IMR-90 (cell line): ENCODE data around the gene UBL3. TPM values are rescaled to one million over a fixed set of nuclear protein-coding genes. Genes with fewer than 3 reads are reported as not detected.
A peak's percentile ranks its signal among the peaks of the same experiment; 100 is the strongest.

Experiments
- ATAC-seq: fragments of 200-7000 bp; cut with Tn5 transposase; 2 replicates; pipeline ENCODE4 v1.9.1; 2020; ENCODE audit warnings: low read depth, mild to moderate bottlenecking, moderate library complexity
- BruUV-seq: library from RNA; stranded (reverse); fragments of 400-500 nt; replicated peaks from 2 replicates; lab custom pipeline; 2021; lab: Mats Ljungman, UMichigan
- CTCF ChIA-PET: fragments of 300-600 bp; formaldehyde crosslinking; extraction: SDS; loops from one replicate; lab custom pipeline; 2021; ENCODE audit warnings: antibody characterized with exemption; lab: Yijun Ruan, JAX
- POLR2A ChIA-PET: fragments of 300-600 bp; sonication (Branson Sonifier 250); formaldehyde crosslinking; loops from one replicate; lab custom pipeline; 2022; ENCODE audit warnings: antibody characterized with exemption; ENCODE audit not compliant: unreplicated experiment; lab: Charles Lee
- DNase-seq: peaks from one replicate; pipeline ENCODE4 v3.0.0; 2013
- H2AFZ ChIP-seq: replicated peaks from 2 replicates; pipeline ENCODE3; 2013; ENCODE audit warnings: low read length, mild to moderate bottlenecking; ENCODE audit not compliant: poor library complexity
- H2AK5ac ChIP-seq: 2 replicates; pipeline ENCODE4 v1.6.1; 2013; ENCODE audit warnings: low read depth, low read length, inconsistent platforms
- H2AK9ac ChIP-seq: replicated peaks from 2 replicates; pipeline ENCODE3; 2013; ENCODE audit warnings: mild to moderate bottlenecking, low read depth, low read length, moderate library complexity; ENCODE audit not compliant: poor library complexity
- H2BK120ac ChIP-seq: 2 replicates; pipeline ENCODE4 v1.6.1; 2013; ENCODE audit warnings: low read depth, low read length, inconsistent platforms
- H2BK15ac ChIP-seq: 3 replicates; pipeline ENCODE4 v1.6.1; 2013; ENCODE audit warnings: low read depth, low read length, inconsistent platforms
- H2BK20ac ChIP-seq: 2 replicates; pipeline ENCODE4 v1.6.1; 2013; ENCODE audit warnings: low read depth, mild to moderate bottlenecking, inconsistent platforms, low read length, moderate library complexity
- H2BK5ac ChIP-seq: 2 replicates; pipeline ENCODE4 v1.6.1; 2013; ENCODE audit warnings: mild to moderate bottlenecking, low read depth, low read length, inconsistent platforms; ENCODE audit not compliant: poor library complexity, severe bottlenecking
- H3K14ac ChIP-seq: replicated peaks from 2 replicates; pipeline ENCODE4 v1.6.1; 2013; ENCODE audit warnings: low read depth, low read length, inconsistent platforms
- H3K18ac ChIP-seq: 2 replicates; pipeline ENCODE4 v1.6.1; 2013; ENCODE audit warnings: low read depth, low read length, control low read depth
- H3K23ac ChIP-seq: 2 replicates; pipeline ENCODE4 v1.6.1; 2013; ENCODE audit warnings: low read depth, low read length, inconsistent platforms
- H3K27ac ChIP-seq: 2 replicates; pipeline ENCODE4 v1.5.1; 2013; ENCODE audit warnings: mild to moderate bottlenecking, control low read depth, low read length; ENCODE audit not compliant: insufficient read depth
- H3K27me3 ChIP-seq: 2 replicates; pipeline ENCODE4 v1.6.1; 2013; ENCODE audit warnings: low read length; ENCODE audit not compliant: control insufficient read depth, insufficient read depth
- H3K36me3 ChIP-seq: 2 replicates; pipeline ENCODE4 v1.6.1; 2013; ENCODE audit warnings: low read length, mixed read lengths; ENCODE audit not compliant: control insufficient read depth, insufficient read depth
- H3K4ac ChIP-seq: 2 replicates; pipeline ENCODE4 v1.6.1; 2013; ENCODE audit warnings: low read depth, low read length, inconsistent platforms
- H3K4me1 ChIP-seq: 2 replicates; pipeline ENCODE4 v1.6.1; 2013; ENCODE audit warnings: low read length, mixed read lengths; ENCODE audit not compliant: control insufficient read depth, insufficient read depth
- H3K4me2 ChIP-seq: 2 replicates; pipeline ENCODE4 v1.6.1; 2013; ENCODE audit warnings: low read depth, mild to moderate bottlenecking, control low read depth, low read length, moderate library complexity
- H3K4me3 ChIP-seq: 2 replicates; pipeline ENCODE4 v1.5.1; 2013; ENCODE audit warnings: low read depth, mild to moderate bottlenecking, control low read depth, low read length, moderate library complexity; ENCODE audit not compliant: insufficient read depth
- H3K56ac ChIP-seq: 2 replicates; pipeline ENCODE4 v1.6.1; 2013; ENCODE audit warnings: low read length, inconsistent platforms; ENCODE audit not compliant: insufficient read depth; ENCODE audit errors: extremely low read depth
- H3K79me1 ChIP-seq, 2 experiments: 2 replicates each; pipeline ENCODE4 v1.6.1; 2013; ENCODE audit warnings: low read length in 2 of 2, inconsistent platforms in 1 of 2, low read depth in 1 of 2
- H3K9ac ChIP-seq: 2 replicates; pipeline ENCODE4 v1.6.1; 2013; ENCODE audit warnings: low read depth, low read length, control low read depth
- H3K9me1 ChIP-seq: 2 replicates; pipeline ENCODE4 v1.6.1; 2013; ENCODE audit warnings: low read length, inconsistent platforms; ENCODE audit not compliant: insufficient read depth
- H3K9me3 ChIP-seq: 2 replicates; pipeline ENCODE4 v1.6.1; 2013; ENCODE audit warnings: low read length; ENCODE audit not compliant: control insufficient read depth, insufficient read depth
- H4K20me1 ChIP-seq: 2 replicates; pipeline ENCODE4 v1.6.1; 2013; ENCODE audit warnings: low read length, inconsistent platforms; ENCODE audit not compliant: insufficient read depth
- H4K5ac ChIP-seq: 2 replicates; pipeline ENCODE4 v1.6.1; 2013; ENCODE audit warnings: mild to moderate bottlenecking, low read depth, low read length, control low read depth
- H4K8ac ChIP-seq, 2 experiments: 2 replicates each; pipeline ENCODE4 v1.6.1; 2013; ENCODE audit warnings: low read depth in 2 of 2, low read length in 2 of 2, control low read depth in 1 of 2, inconsistent platforms in 1 of 2
- H4K91ac ChIP-seq: 2 replicates; pipeline ENCODE4 v1.6.1; 2013; ENCODE audit warnings: low read depth, low read length, inconsistent platforms; ENCODE audit not compliant: insufficient read depth
- BHLHE40 ChIP-seq: fragments of 150-350 bp; IDR thresholded peaks from 2 replicates; pipeline ENCODE4 v1.6.1; 2016; ENCODE audit warnings: mild to moderate bottlenecking, low read depth, low read length
- CEBPB ChIP-seq: IDR thresholded peaks from 2 replicates; pipeline ENCODE4 v1.6.1; 2012; ENCODE audit warnings: low read depth, low read length, improper control_type of control experiment
- CHD1 ChIP-seq: IDR thresholded peaks from 2 replicates; pipeline ENCODE4 v1.6.1; 2012; ENCODE audit warnings: low read depth, low read length, improper control_type of control experiment
- CTCF ChIP-seq: conservative IDR thresholded peaks from 2 replicates; pipeline ENCODE4 v1.5.1; 2012; ENCODE audit warnings: mild to moderate bottlenecking, low read depth, low read length, improper control_type of control experiment
- FOS ChIP-seq: fragments of 150-350 bp; IDR thresholded peaks from 2 replicates; pipeline ENCODE4 v1.6.1; 2016; ENCODE audit warnings: low read depth, low read length
- MAFK ChIP-seq: IDR thresholded peaks from 2 replicates; pipeline ENCODE4 v1.6.1; 2012; ENCODE audit warnings: low read depth, low read length, improper control_type of control experiment
- MAZ ChIP-seq: IDR thresholded peaks from 2 replicates; pipeline ENCODE4 v1.6.1; 2012; ENCODE audit warnings: low read depth, mild to moderate bottlenecking, low read length, improper control_type of control experiment, moderate library complexity, borderline replicate concordance
- NFE2L2 ChIP-seq: fragments of 150-350 bp; IDR thresholded peaks from 2 replicates; pipeline ENCODE4 v1.6.1; 2016; ENCODE audit warnings: low read depth, mild to moderate bottlenecking, low read length
- POLR2A ChIP-seq: IDR thresholded peaks from 2 replicates; pipeline ENCODE4 v1.6.1; 2012; ENCODE audit warnings: mild to moderate bottlenecking, low read depth, low read length
- RAD21 ChIP-seq: IDR thresholded peaks from 2 replicates; pipeline ENCODE4 v1.6.1; 2012; ENCODE audit warnings: low read length, improper control_type of control experiment
- RCOR1 ChIP-seq: IDR thresholded peaks from 2 replicates; pipeline ENCODE4 v1.6.1; 2012; ENCODE audit warnings: mild to moderate bottlenecking, low read length, improper control_type of control experiment; ENCODE audit not compliant: insufficient replicate concordance
- RFX5 ChIP-seq: IDR thresholded peaks from 2 replicates; pipeline ENCODE4 v1.8.0; 2012; ENCODE audit warnings: low read depth, mild to moderate bottlenecking, low read length, moderate library complexity
- SMC3 ChIP-seq: fragments of 150-350 bp; IDR thresholded peaks from 2 replicates; pipeline ENCODE4 v1.6.1; 2016; ENCODE audit warnings: low read depth, mild to moderate bottlenecking, antibody characterized with exemption, low read length, moderate library complexity
- WGBS, 2 experiments: methylation state at CpG; one replicate each; pipeline versions ENCODE4 v1.1.5 to v1.1.7; 2013; ENCODE audit warnings: missing lambda C conversion rate in 2 of 2; ENCODE audit not compliant: insufficient read length in 1 of 2; ENCODE audit errors: extremely low coverage in 2 of 2; 5-methylcytosine and 5-hydroxymethylcytosine counted together
- dilution Hi-C: fragments of 300-500 bp; cut with HindIII; formaldehyde crosslinking; loops from one replicate; pipeline ENCODE4 v1.14.3; 2018; ENCODE audit warnings: low sequenced_read_pairs; ENCODE audit not compliant: unreplicated experiment
- in situ Hi-C: fragments of 300-500 bp; cut with MboI; formaldehyde crosslinking; loops from 3 replicates; pipeline ENCODE4 v1.14.3; 2019; ENCODE audit warnings: low sequenced_read_pairs, inconsistent platforms, mixed read lengths
- intact Hi-C: fragments of 100-400 bp; cut with micrococcal nuclease; formaldehyde crosslinking; loops from 2 replicates; pipeline ENCODE4 v1.10.0; 2022
- polyA plus RNA-seq, 3 experiments: library from polyadenylated mRNA; depleted of rRNA; stranded (reverse); fragments of >200 nt; gene quantifications; 2 replicates each; pipeline ENCODE4 v1.2.3, GENCODE V29; 2012; ENCODE audit warnings: low replicate concordance in 1 of 3
- total RNA-seq: library from RNA; depleted of rRNA; stranded (reverse); fragments of >200 nt; gene quantifications from 2 replicates; pipeline ENCODE4 v1.2.3, GENCODE V29; 2012

Gene UBL3
- total and polyA plus RNA-seq, 2 of the 4 experiments (the other 2 are of a cell fraction): 16.0 to 19.9 TPM

- Histone ChIP-seq H3K9me1 (peaks cover 4% of the 10 kb centered on the region; the same call in 1 of the 2 replicates), H3K4me2 (no peak overlapping the region), H3K4ac (0 out of 2 replicates have a peak overlapping the region, but pooled peaks have one; percentile 44), H2BK5ac (no peak overlapping the region), H3K27me3 (no peaks in the 10 kb centered on the region), H4K8ac (peak overlapping the region in 1 of 2 experiments; percentile 22; a peak in 2 of 4 replicates), H2BK20ac (0 out of 2 replicates have a peak overlapping the region, but pooled peaks have one; percentile 21), H3K79me1 (no peaks in the 10 kb centered on the region), H2BK120ac (no peak overlapping the region), H4K91ac (peak overlapping the region; percentile 23), H4K5ac (no peak overlapping the region), H3K18ac (no peak overlapping the region; the same call in 1 of the 2 replicates), H3K23ac (peak overlapping the region; percentile 84; the same call in 1 of the 2 replicates), H2AFZ (peak overlapping the region; percentile 57), H3K56ac (no peak overlapping the region; the same call in 1 of the 2 replicates), H3K4me3 (no peak overlapping the region), H4K20me1 (no peaks in the 10 kb centered on the region), H3K27ac (no peak overlapping the region), H2AK9ac (no peak overlapping the region), H3K36me3 (no peaks in the 10 kb centered on the region), H3K9me3 (no peaks in the 10 kb centered on the region), H2AK5ac (no peak overlapping the region), H3K4me1 (peaks cover 4% of the 10 kb centered on the region; the same call in 1 of the 2 replicates), H3K14ac (peak overlapping the region; percentile 77), H2BK15ac (peak overlapping the region; percentile 78; the same call in 1 of the 3 replicates), H3K9ac (no peak overlapping the region)
- in situ Hi-C loops: no loop called here
- no peak for TF ChIP-seq CTCF
- TF ChIP-seq RFX5: no peak
- TF ChIP-seq RCOR1: no peak
- no peak for TF ChIP-seq MAFK
- TF ChIP-seq FOS: no peak
- TF ChIP-seq BHLHE40: no peak
- TF ChIP-seq RAD21: no peak
- TF ChIP-seq MAZ: no peak
- TF ChIP-seq SMC3: no peak
- no peak for TF ChIP-seq POLR2A
- TF ChIP-seq NFE2L2: no peak
- no peak for TF ChIP-seq CEBPB
- TF ChIP-seq CHD1: no peak
- POLR2A ChIA-PET: no interaction called here
- BruUV-seq: no TSS peak
- CTCF ChIA-PET: no interaction called here
- DNase-seq (no peak), ATAC-seq (no peak)
- 43% methylated on average over 2 of the region's 4 CpGs; no CpG with 5 or more reads in 1 of the 2 experiments for WGBS, 2 experiments
- intact Hi-C loops: no loop called here
- dilution Hi-C loops: no loop called here
Measured at GRCh38 chr13:29855784-29856183, 5.4 kb upstream of the UBL3 start.
